ENCODE measurements around the gene ARHGDIA.
A peak's percentile ranks its signal among the peaks of the same experiment; 100 is the strongest.
"Not testable (repeated sequence)": the region's sequence is repeated elsewhere in the genome, so short reads cannot be mapped to it uniquely, and the experiment has no call there.

ARHGDIA gene

DNA sequence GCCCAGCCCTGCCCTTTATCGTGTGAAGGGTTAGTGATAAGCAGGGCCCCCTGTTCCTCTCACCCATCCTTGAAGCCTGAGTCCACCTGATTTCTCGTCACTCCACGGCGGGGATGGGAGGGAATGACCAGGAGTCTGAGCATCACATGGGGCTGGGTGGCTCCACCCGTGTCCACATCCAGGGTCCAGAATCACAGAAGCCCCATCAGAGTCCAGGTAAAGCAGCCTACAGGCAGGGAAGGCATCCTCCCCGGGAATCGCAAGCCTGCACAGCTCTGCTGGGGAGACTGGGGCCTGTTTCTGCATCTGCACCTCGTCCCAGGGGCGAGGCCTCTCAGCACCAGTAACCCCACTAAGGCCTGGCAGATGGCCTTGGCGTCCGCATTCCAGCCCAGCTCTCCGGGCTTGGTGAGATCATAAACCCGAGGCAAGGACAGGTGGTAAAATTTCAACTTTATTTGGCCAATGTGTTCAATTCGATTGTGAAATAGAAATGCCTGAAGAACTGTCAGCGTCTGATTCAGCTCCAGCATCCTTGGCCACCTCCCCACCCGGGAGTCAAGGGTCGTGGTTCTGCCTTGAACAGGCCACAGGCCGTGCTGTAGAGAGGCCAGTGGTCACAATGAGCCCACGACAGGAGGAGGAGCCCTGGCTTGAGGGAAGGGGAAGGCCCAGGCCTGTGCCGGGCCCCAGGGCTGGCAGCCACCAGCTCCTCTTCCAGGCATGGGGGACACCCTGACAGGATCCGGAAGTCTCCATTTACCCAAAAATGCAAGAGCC lies 28.2 kb downstream of the ARHGDIA start:
- TF ChIP-seq, protein P1, sequence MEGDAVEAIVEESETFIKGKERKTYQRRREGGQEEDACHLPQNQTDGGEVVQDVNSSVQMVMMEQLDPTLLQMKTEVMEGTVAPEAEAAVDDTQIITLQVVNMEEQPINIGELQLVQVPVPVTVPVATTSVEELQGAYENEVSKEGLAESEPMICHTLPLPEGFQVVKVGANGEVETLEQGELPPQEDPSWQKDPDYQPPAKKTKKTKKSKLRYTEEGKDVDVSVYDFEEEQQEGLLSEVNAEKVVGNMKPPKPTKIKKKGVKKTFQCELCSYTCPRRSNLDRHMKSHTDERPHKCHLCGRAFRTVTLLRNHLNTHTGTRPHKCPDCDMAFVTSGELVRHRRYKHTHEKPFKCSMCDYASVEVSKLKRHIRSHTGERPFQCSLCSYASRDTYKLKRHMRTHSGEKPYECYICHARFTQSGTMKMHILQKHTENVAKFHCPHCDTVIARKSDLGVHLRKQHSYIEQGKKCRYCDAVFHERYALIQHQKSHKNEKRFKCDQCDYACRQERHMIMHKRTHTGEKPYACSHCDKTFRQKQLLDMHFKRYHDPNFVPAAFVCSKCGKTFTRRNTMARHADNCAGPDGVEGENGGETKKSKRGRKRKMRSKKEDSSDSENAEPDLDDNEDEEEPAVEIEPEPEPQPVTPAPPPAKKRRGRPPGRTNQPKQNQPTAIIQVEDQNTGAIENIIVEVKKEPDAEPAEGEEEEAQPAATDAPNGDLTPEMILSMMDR (conservative IDR thresholded peaks at IDR 0.05), result no peak
- TF ChIP-seq ZFX (IDR thresholded peaks at IDR 0.05), result no peak
- H3K27ac ChIP-seq, result no peak overlapping the region

DNA sequence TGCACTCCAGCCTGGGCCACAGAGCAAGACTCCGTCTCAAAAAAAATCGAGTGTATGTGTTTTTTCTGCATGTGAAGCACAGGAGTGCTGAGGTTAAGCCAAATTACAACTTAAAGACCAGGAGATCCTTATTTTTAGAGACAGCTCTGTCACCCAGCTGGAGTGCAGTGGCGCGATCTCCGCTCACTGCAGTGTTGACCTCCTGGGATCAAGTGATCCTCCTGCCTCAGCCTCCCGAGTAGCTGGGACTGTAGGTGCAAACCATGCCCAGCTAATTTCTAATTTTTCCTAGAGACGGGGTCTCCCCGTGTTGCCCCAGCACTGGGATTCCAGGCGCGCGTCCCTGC lies 28.8 kb downstream of the ARHGDIA start:
- no peak overlapping the region for H3K27ac ChIP-seq
- TF ChIP-seq, protein P1 (conservative IDR thresholded peaks at IDR 0.05), result no peak
- TF ChIP-seq ZFX (IDR thresholded peaks at IDR 0.05), result no peak

DNA sequence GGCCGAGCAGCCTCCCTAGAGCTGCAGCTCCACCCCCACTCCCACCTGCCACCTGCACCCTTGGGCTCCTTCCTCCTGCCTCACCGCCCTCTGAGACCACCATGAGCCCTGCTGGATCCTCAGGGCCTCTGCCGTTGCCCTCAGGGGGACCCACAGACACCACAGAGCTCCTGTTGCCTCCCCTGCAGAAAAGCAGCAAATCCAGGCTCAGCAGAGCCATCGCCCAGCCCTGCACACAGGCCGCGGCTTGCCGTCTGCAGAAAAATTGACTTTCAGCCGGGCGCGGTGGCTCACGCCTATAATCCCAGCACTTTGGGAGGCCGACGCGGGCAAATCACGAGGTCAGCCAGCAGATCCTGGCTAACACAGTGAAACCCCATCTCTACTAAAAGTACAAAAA lies 29.3 kb downstream of the ARHGDIA start:
- H3K27ac ChIP-seq, result peak overlapping the region; percentile 10; the same call in 1 of the 2 replicates
- TF ChIP-seq, protein P1 (conservative IDR thresholded peaks at IDR 0.05), result no peak
- no peak for TF ChIP-seq ZFX (IDR thresholded peaks at IDR 0.05)

DNA sequence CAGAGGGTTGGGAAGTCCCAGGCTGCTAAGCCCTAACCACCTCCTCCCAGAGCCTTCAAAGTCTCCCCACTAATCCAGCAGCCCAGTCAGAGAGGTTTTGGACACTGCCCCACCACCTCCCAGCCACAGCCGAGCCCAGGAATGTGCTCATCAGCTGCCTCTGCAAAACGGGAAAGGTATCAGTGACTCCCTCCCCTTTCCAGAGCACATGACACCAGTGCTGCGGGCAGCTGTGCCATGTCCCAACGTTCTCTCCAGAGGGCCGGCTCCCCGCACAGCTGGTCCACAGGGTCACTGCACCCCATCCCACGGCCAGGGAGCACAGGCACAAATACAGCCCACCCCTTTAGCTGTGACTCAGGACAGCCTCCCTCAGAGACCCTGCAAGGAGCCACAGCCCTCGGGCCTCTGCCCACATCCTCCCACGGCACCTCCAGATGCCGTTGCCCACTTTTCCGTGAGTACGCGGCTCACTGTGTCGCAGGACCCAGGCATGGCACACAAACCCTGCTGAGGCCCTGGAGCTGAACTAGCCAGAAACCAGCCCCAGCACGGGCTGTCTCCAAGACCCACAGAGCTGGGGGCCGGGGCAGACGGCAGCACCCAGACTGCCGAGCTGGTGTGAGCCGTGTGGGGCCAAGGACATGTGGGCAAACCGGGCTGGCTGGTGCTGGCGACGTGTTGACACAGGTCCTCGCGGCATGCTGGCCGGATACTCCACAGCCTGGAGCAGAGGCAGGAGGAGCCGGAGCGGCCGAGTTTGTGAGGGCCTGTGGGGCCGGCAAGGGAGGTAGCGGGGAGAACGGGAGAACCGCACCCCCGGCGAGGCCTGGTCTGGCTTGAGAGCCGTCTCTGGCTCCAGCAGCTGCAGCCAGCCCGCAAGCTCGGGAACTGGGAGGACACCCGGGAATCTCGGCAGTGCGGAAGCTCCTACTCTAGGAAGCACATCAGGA lies 30.0 kb downstream of the ARHGDIA start:
- H3K27ac ChIP-seq, result peak overlapping the region; percentile 10; the same call in 1 of the 2 replicates
- no peak for TF ChIP-seq ZFX (IDR thresholded peaks at IDR 0.05)
- TF ChIP-seq, protein P1 (conservative IDR thresholded peaks at IDR 0.05), result no peak

DNA sequence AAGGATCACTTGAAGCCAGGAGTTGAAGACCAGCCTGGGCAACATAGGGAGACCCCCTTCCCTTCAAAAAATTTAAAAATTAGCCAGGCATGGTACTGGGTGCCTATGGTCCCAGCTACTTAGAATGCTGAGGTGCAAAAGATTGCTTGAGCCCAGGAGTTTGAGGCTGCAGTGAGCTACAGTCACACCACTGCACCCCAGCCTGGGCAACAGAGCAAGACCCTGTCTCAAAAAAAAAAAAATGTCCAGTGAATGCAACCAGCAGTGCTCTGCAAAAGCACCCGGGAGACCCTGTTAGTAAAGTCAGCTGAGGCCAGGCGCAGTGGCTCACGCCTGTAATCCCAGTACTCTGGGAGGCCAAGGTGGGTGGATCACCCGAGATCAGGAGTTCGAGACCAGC lies 31.1 kb downstream of the ARHGDIA start:
- H3K27ac ChIP-seq, result not testable (repeated sequence)

DNA sequence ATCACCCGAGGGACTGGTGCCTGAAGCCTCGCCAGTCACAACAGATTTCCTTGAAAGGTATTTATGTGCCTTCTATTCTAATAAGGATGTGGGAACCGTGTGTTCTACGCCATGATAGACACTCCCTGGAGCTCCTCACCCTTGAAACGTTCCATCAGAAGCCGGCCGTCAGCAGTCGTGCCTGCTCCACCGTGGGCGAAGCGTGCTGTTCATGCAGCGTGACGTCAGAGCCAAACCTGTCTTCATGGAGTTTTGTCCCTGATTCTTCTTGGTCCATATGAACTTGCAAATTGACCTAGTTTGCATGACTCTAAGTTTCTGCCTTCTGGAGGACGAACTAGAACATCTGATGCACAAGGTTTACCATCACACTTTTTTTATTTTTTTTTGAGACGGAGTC lies 31.8 kb downstream of the ARHGDIA start:
- H3K27ac ChIP-seq, result no peak overlapping the region

DNA sequence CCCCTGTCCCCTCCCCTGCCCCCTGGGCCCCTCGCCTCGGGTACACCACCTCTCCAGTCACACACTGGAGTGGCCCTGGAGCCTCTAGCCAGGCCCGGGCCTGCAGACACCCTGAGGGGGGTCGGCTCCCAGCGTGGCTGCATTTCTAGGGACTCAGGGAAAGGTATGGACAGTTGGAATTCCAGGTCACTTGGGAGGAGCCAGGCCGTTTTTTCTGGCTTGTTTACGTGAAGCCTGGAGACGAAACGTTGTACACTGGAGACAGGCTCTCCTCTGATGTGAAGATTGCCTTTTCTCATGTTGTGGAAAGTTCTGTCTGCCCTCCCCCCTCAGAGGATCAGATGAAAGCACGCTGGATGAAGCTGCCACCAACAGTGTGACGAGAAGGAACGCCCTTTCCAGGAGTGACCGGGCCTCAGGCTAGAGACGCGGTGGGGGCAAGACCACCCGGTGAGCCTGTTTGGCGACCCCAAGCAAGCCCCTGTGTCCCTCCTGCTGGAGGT lies 32.3 kb downstream of the ARHGDIA start:
- TF ChIP-seq, protein P1 (conservative IDR thresholded peaks at IDR 0.05), result no peak
- TF ChIP-seq ZFX (IDR thresholded peaks at IDR 0.05), result no peak

More for the DNA sequence above, 31.8 kb downstream of the ARHGDIA start:
- TF ChIP-seq, protein P1 (conservative IDR thresholded peaks at IDR 0.05), result no peak
- no peak for TF ChIP-seq ZFX (IDR thresholded peaks at IDR 0.05)

More for the DNA sequence above, 32.3 kb downstream of the ARHGDIA start:
- no peak overlapping the region for H3K27ac ChIP-seq
